ENCODE results near the gene PTPN7.
"Not testable (repeated sequence)": the region's sequence is repeated elsewhere in the genome, so short reads cannot be mapped to it uniquely, and the experiment has no call there.

The PTPN7 gene

GRCh38 chr1:202151045-202151444 lies 9.4 kb downstream of the PTPN7 start:
- no peak for DNase-seq (ENCODE audit: low read depth)

GRCh38 chr1:202150602-202151001 lies 9.8 kb downstream of the PTPN7 start:
- no peak for DNase-seq (ENCODE audit: low read depth)

GRCh38 chr1:202150187-202150586 lies 10.2 kb downstream of the PTPN7 start:
- DNase-seq (ENCODE audit: low read depth): no peak

GRCh38 chr1:202149566-202149965 lies 10.8 kb downstream of the PTPN7 start:
- no peak for DNase-seq (ENCODE audit: low read depth)

GRCh38 chr1:202148391-202148790 lies 12.0 kb downstream of the PTPN7 start:
- DNase-seq (ENCODE audit: low read depth): no peak

- DNase-seq (ENCODE audit: low read depth): no peak
Observed at GRCh38 chr1:202146993-202147392, 13.4 kb downstream of the PTPN7 start.

GRCh38 chr1:202146279-202146678 lies 14.1 kb downstream of the PTPN7 start:
- DNase-seq (ENCODE audit: low read depth): no peak

- DNase-seq (ENCODE audit: low read depth): not testable (repeated sequence)
Observed at GRCh38 chr1:202145744-202146140, 14.7 kb downstream of the PTPN7 start.

GRCh38 chr1:202145068-202145743 lies 15.2 kb downstream of the PTPN7 start:
- DNase-seq (ENCODE audit: low read depth): peak; percentile 13

- DNase-seq (ENCODE audit: low read depth): peak; percentile 55
Observed at GRCh38 chr1:202144402-202145067, 15.9 kb downstream of the PTPN7 start, which contains the start of gene ARL8A. ARL8A (minus strand) TSS chr1:202144737; CDS start chr1:202144572, 165 bp downstream.

GRCh38 chr1:202143768-202144401 lies 16.5 kb downstream of the PTPN7 start:
- DNase-seq (ENCODE audit: low read depth): peak; percentile 15

- DNase-seq (ENCODE audit: low read depth): peak; percentile 23
Observed at GRCh38 chr1:202143011-202143767, 17.2 kb downstream of the PTPN7 start.

- DNase-seq (ENCODE audit: low read depth): not testable (repeated sequence)
Observed at GRCh38 chr1:202141468-202141867, 18.9 kb downstream of the PTPN7 start.

- DNase-seq (ENCODE audit: low read depth): no peak
Observed at GRCh38 chr1:202140833-202141232, 19.6 kb downstream of the PTPN7 start.

- DNase-seq (ENCODE audit: low read depth): peak; percentile 72
Observed at GRCh38 chr1:202135221-202135721, 25.1 kb downstream of the PTPN7 start.

GRCh38 chr1:202134645-202135172 lies 25.7 kb downstream of the PTPN7 start:
- no peak for DNase-seq (ENCODE audit: low read depth)

- no peak for DNase-seq (ENCODE audit: low read depth)
Observed at GRCh38 chr1:202133989-202134388, 26.4 kb downstream of the PTPN7 start.

- no peak for DNase-seq (ENCODE audit: low read depth)
Observed at GRCh38 chr1:202133496-202133895, 26.9 kb downstream of the PTPN7 start.

GRCh38 chr1:202133001-202133400 lies 27.4 kb downstream of the PTPN7 start:
- no peak for DNase-seq (ENCODE audit: low read depth)

GRCh38 chr1:202131956-202132821 lies 28.2 kb downstream of the PTPN7 start:
- DNase-seq (ENCODE audit: low read depth): no peak

Data from ELR (cell line).